Spinal cord (tissue), 4 donors: Measurements from ENCODE around the gene HHIPL2. TPM values are rescaled to one million over a fixed set of nuclear protein-coding genes. Genes with fewer than 3 reads are reported as not detected.

Experiments used
- polyA plus RNA-seq, 2 donors: library from polyadenylated mRNA; unstranded; fragments of 120-200 nt; gene quantifications; one replicate each; pipeline ENCODE4 v1.2.1, GENCODE V29; 2013; ENCODE audit not compliant: insufficient read length in 2 of 2
- small RNA-seq: library from RNA; depleted of rRNA; stranded (forward); fragments of <200 nt; gene quantifications from one replicate; pipeline ENCODE3, GENCODE V24; 2014; ENCODE audit warnings: low replicate concordance
- total RNA-seq, 2 donors: library from RNA; depleted of rRNA in 1 of 2; stranded (reverse); fragments of 120-200 nt in 1 of 2; fragments of >200 nt in 1 of 2; gene quantifications; one replicate each; pipeline versions ENCODE4 v1.2.3 to v1.2.4, GENCODE V29; 2013 to 2014

The HHIPL2 gene
- total and polyA plus RNA-seq, 4 donors, result 0.50 to 2.0 (median 1.1) TPM

Small RNA genes within 50 kb of the gene (small RNA-seq; reads per million reads assigned to genes)
- not detected for gene RNU6-791P

Other genes with a start within 250 kb of the HHIPL2 start
- gene TAF1A, start 41.8 kb upstream of the HHIPL2 start, total RNA-seq, result 10 to 100 TPM; 10.5 to 14.5 TPM
- 10 to 100 TPM in 1 of 2 donors, 1 to 10 TPM in 1; 9.4 to 12.6 TPM for gene TAF1A, start 41.8 kb upstream of the HHIPL2 start, polyA plus RNA-seq
- gene MIA3, start 70.0 kb upstream of the HHIPL2 start, total RNA-seq, result 10 to 100 TPM; 65.8 to 89.3 TPM
- 100 to 1,000 TPM in 1 of 2 donors, 10 to 100 TPM in 1; 91.8 to 119 TPM for gene MIA3, start 70.0 kb upstream of the HHIPL2 start, polyA plus RNA-seq
- 10 to 100 TPM; 35.3 to 80.1 TPM for gene AIDA, start 164.4 kb upstream of the HHIPL2 start, total RNA-seq
- gene AIDA, start 164.4 kb upstream of the HHIPL2 start, polyA plus RNA-seq, result 10 to 100 TPM; 64.9 to 86.8 TPM
- gene BROX, start 164.5 kb upstream of the HHIPL2 start, total RNA-seq, result 10 to 100 TPM; 49.3 to 84.2 TPM
- 10 to 100 TPM; 35.2 to 53.4 TPM for gene BROX, start 164.5 kb upstream of the HHIPL2 start, polyA plus RNA-seq
- under 1 TPM; 0.40 to 0.66 TPM for gene FAM177B, start 189.1 kb upstream of the HHIPL2 start, total RNA-seq
- under 1 TPM in 1 of 2 donors, not detected in 1; 0.08 TPM for gene FAM177B, start 189.1 kb upstream of the HHIPL2 start, polyA plus RNA-seq